ENCODE results near the gene MYBPC1.
A peak's percentile ranks its signal among the peaks of the same experiment; 100 is the strongest.

MYBPC1 gene

DNA sequence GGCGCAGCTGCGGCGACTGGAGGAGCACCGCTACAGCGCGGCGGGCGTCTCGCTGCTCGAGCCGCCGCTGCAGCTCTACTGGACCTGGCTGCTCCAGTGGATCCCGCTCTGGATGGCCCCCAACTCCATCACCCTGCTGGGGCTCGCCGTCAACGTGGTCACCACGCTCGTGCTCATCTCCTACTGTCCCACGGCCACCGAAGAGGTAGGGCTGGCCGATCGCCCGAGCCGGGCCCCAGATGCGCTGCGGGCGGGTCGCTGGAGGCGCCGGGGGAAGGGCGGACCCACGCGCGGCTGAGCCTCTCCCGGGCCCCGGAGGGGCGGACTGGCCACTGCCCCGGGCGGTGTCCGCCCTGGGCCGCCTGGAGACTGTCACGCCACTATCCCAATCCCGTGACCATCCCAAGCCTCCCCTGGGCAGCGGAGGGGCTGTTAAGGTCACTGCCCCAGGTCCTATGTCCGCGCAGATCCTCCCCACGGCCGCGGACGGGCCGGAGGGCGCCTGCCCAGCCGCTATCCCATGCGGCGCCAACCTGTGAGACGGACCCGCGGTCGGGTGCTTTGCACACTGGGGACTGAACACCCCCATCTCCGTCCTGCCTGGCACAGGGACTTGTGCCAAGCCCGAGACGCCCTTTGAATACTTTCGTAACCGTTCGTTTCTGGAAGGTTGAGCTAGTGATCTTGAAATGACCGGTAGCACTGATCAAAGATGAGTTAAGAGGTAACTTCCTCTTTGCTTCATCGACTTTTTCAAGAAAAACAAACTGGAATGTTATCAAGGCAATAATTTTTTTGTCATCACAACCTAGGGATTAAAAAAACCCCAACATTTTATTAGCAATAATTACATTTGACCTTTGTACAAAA is 103.4 kb downstream of the MYBPC1 start:
- Histone ChIP-seq H3K36me3 (ENCODE audit: insufficient read depth, low read length) (no peaks in the 10 kb centered on the region), H3K4me3 (ENCODE audit: low read depth in 1 of 2, low read length in 2 of 2) (peak overlapping the region; percentile 90 to 92), H3K9ac (ENCODE audit: low read length) (peak overlapping the region; percentile 79), H3K4me1 (ENCODE audit: insufficient read depth, low read length) (peaks cover 26% of the 10 kb centered on the region), H3K27me3 (ENCODE audit: control insufficient read depth in 1 of 2, insufficient read depth in 2 of 2, low read length in 2 of 2) (no peaks in the 10 kb centered on the region), H3K9me3 (ENCODE audit: low read length) (no peaks in the 10 kb centered on the region), H3K27ac (ENCODE audit: low read depth, low read length) (peak overlapping the region; percentile 88)

DNA sequence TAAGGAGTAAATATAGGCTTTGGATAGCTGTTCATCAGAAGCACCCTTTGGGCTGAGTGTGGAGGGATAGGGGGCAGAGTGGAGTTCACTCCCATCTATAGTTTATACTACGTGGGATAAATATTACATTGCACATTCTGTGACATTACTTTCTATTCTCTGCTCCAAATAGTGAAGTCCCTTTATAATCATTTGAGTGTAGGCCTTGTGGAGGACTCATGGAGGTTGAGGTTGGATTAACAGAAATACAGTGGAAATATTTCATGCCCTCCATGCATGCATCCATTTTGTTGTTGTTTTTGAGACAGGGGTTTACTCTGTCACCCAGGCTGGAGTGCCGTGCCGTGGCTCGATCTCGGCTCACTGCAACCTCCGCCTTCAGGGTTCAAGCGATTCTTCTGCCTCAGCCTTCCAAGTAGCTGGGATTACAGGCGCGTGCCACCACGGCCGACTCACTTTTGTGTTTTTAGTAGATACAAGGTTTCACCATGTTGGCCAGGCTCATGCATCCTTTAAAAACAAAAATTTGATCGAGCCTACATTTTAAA is 104.1 kb downstream of the MYBPC1 start:
- Histone ChIP-seq H3K9ac (ENCODE audit: low read length) (peak overlapping the region; percentile 79), H3K36me3 (ENCODE audit: insufficient read depth, low read length) (no peaks in the 10 kb centered on the region), H3K27me3 (ENCODE audit: control insufficient read depth in 1 of 2, insufficient read depth in 2 of 2, low read length in 2 of 2) (no peaks in the 10 kb centered on the region), H3K27ac (ENCODE audit: low read depth, low read length) (peak overlapping the region; percentile 88), H3K4me3 (ENCODE audit: low read depth in 1 of 2, low read length in 2 of 2) (peak overlapping the region; percentile 90 to 92), H3K4me1 (ENCODE audit: insufficient read depth, low read length) (peaks cover 26% of the 10 kb centered on the region), H3K9me3 (ENCODE audit: low read length) (no peaks in the 10 kb centered on the region)

DNA sequence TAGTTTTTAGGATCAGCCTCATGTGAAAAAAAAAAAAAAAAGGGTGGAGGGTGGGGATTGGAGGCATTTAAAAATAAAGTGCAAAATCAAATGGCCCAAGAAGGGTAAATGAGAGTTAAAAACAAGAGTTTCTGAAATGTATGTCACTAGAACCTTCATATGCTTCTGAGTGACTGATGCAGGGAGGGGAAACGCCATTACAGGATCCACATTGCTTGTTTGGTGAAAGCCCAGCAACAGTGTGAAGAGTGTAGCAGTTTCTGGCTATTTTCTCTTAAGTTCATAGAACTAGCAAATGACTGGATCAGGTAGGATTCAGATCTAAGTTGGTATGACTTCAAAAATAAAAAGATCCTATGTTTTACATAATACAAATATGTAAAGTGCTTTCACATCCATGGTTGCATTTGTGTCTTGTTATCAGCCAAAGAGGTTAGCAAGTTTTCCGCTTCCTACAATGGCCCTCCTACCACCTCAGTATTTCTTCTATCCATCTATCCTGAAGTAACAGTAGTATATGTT is 105.6 kb downstream of the MYBPC1 start:
- H3K27me3 ChIP-seq (ENCODE audit: control insufficient read depth in 1 of 2, insufficient read depth in 2 of 2, low read length in 2 of 2): no peaks in the 10 kb centered on the region
- H3K4me3 ChIP-seq (ENCODE audit: low read depth in 1 of 2, low read length in 2 of 2): no peak overlapping the region
- peaks cover 26% of the 10 kb centered on the region for H3K4me1 ChIP-seq (ENCODE audit: insufficient read depth, low read length)
- no peaks in the 10 kb centered on the region for H3K36me3 ChIP-seq (ENCODE audit: insufficient read depth, low read length)
- H3K27ac ChIP-seq (ENCODE audit: low read depth, low read length): no peak overlapping the region
- H3K9ac ChIP-seq (ENCODE audit: low read length): no peak overlapping the region
- H3K9me3 ChIP-seq (ENCODE audit: low read length): no peaks in the 10 kb centered on the region

DNA sequence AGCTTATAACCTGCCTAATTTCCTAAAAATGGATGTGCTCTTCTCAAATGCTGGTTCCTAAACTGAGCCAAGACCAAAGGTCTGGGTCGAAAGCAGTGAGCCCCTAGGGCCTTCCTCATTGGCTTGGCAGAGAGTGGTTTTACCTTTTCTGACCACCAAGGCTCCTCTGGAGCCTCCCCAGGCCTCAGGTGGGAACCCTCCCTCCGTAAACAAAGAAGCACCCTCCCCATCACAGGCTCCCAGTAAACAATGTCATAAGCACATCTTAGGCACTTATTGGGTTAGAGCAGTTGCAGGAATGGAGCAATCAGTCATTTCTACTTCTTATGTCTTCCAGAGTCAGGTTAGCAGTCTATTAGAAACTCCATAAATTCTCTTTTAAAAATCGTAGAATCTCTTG is 108.7 kb downstream of the MYBPC1 start:
- Histone ChIP-seq H3K9ac (ENCODE audit: low read length) (no peak overlapping the region), H3K36me3 (ENCODE audit: insufficient read depth, low read length) (no peaks in the 10 kb centered on the region), H3K4me1 (ENCODE audit: insufficient read depth, low read length) (peaks cover 12% of the 10 kb centered on the region), H3K9me3 (ENCODE audit: low read length) (no peaks in the 10 kb centered on the region), H3K4me3 (ENCODE audit: low read depth in 1 of 2, low read length in 2 of 2) (no peak overlapping the region), H3K27ac (ENCODE audit: low read depth, low read length) (no peak overlapping the region), H3K27me3 (ENCODE audit: control insufficient read depth in 1 of 2, insufficient read depth in 2 of 2, low read length in 2 of 2) (no peaks in the 10 kb centered on the region)

DNA sequence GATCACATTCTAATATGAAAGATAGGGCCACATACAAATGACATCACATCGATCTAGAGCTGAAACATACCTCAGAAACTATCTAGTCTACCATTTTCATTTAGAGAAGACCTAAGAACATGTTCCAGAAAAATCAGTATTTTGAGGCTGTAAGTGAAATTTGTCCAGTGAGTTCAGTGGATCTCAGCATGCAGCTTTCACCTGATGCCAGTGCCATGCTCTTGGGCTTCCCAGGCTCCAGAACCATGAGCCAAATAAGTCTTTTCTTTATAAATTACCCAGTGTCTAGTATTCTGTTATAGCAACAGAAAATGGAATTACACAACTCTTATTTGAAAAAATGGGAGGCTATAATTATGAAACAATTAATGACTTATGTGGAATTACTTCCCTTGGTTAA is 111.6 kb downstream of the MYBPC1 start:
- no peaks in the 10 kb centered on the region for H3K36me3 ChIP-seq (ENCODE audit: insufficient read depth, low read length)
- H3K4me1 ChIP-seq (ENCODE audit: insufficient read depth, low read length): no peaks in the 10 kb centered on the region
- H3K27ac ChIP-seq (ENCODE audit: low read depth, low read length): no peak overlapping the region
- no peaks in the 10 kb centered on the region for H3K9me3 ChIP-seq (ENCODE audit: low read length)
- no peaks in the 10 kb centered on the region for H3K27me3 ChIP-seq (ENCODE audit: control insufficient read depth in 1 of 2, insufficient read depth in 2 of 2, low read length in 2 of 2)
- H3K4me3 ChIP-seq (ENCODE audit: low read depth in 1 of 2, low read length in 2 of 2): no peak overlapping the region
- H3K9ac ChIP-seq (ENCODE audit: low read length): no peak overlapping the region

DNA sequence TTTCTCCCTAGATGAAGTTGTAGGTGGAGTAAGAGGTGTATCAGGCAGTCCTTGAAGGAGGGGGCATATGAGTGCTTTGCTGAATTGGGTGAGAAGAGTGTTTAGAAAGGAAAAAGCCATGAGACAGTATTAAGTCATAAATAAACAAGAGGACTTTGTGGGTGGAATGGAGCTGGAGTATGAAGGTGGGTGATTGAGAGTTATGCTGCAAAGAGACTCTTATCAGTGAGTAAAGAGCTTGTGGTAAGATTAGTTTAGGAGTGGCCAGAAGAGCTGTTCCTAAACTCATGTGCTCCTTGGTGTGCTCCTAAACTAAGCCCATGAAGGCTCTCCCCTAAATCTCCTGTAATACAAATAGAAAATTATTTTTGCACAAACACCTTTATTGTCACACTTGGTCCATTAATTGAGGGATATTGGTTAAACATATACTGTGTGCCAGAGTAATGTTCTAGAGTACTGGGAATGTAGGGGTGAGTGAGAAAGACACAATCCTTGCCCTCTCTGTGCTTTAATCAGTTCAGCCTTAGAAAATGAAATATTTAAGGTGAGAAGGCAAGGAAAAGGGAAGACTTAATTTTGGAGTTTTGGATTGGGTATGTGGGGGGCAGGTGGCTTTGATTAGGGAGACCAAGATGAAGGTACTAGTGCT is 112.5 kb downstream of the MYBPC1 start:
- H3K27me3 ChIP-seq (ENCODE audit: control insufficient read depth in 1 of 2, insufficient read depth in 2 of 2, low read length in 2 of 2): no peaks in the 10 kb centered on the region
- H3K4me1 ChIP-seq (ENCODE audit: insufficient read depth, low read length): peaks cover under 1% of the 10 kb centered on the region
- no peak overlapping the region for H3K4me3 ChIP-seq (ENCODE audit: low read depth in 1 of 2, low read length in 2 of 2)
- H3K9ac ChIP-seq (ENCODE audit: low read length): no peak overlapping the region
- H3K36me3 ChIP-seq (ENCODE audit: insufficient read depth, low read length): no peaks in the 10 kb centered on the region
- H3K9me3 ChIP-seq (ENCODE audit: low read length): no peaks in the 10 kb centered on the region
- H3K27ac ChIP-seq (ENCODE audit: low read depth, low read length): no peak overlapping the region

DNA sequence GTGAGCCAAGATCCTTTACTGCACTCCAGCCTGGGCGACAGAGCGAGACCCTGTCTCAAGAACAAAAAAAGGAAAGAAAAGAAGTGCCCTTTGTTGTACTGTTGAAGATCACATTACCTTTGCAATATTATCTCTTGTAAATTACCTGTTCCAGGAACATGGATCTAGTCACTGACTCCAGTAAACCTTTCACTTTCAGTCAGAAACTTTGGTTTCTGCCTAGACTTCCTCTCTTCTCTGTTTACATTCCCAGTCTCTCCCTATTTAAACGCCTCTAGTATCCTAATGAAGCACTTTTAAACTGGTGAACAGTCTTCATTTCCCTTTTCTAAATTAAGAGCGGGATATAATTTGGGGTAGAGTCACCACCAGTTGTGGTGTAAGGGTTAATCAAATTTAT is 115.5 kb downstream of the MYBPC1 start:
- Histone ChIP-seq H3K9me3 (ENCODE audit: low read length) (no peaks in the 10 kb centered on the region), H3K36me3 (ENCODE audit: insufficient read depth, low read length) (no peaks in the 10 kb centered on the region), H3K4me3 (ENCODE audit: low read depth in 1 of 2, low read length in 2 of 2) (no peak overlapping the region), H3K27ac (ENCODE audit: low read depth, low read length) (no peak overlapping the region), H3K4me1 (ENCODE audit: insufficient read depth, low read length) (peaks cover 19% of the 10 kb centered on the region), H3K9ac (ENCODE audit: low read length) (no peak overlapping the region), H3K27me3 (ENCODE audit: control insufficient read depth in 1 of 2, insufficient read depth in 2 of 2, low read length in 2 of 2) (no peaks in the 10 kb centered on the region)

DNA sequence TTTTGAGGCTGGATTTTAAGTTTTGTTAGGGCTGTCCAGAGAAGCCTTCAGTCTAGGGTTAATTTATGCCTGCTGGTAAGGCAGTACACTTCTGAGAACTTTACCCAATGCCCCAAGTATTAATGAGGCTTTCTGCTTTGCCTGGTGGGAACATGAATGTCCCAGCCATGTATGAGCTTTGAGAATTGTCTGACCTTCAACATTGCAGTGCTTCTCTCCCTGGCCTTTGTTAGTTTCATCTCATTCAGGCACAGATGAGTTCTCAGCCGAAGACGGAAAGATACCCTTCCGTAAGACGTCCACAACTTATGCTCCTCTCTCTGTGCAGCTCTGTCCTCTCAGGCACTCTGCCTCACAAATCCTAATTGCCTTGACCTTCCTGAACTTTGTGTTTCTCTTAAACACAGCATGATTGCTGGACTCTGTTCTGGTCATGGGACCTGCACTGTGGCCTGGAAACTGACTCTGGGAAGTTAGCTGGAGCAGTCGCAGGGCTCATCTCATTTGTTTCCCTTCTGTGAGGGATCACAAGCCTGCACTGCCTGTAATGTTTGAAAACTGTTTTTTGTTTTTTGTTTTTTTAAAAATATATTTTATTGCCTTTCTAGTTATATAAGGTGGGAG is 118.4 kb downstream of the MYBPC1 start:
- Histone ChIP-seq H3K9ac (ENCODE audit: low read length) (peak overlapping the region; percentile 12), H3K9me3 (ENCODE audit: low read length) (no peaks in the 10 kb centered on the region), H3K27ac (ENCODE audit: low read depth, low read length) (no peak overlapping the region), H3K36me3 (ENCODE audit: insufficient read depth, low read length) (no peaks in the 10 kb centered on the region), H3K4me1 (ENCODE audit: insufficient read depth, low read length) (peaks cover 19% of the 10 kb centered on the region), H3K27me3 (ENCODE audit: control insufficient read depth in 1 of 2, insufficient read depth in 2 of 2, low read length in 2 of 2) (no peaks in the 10 kb centered on the region), H3K4me3 (ENCODE audit: low read depth in 1 of 2, low read length in 2 of 2) (peak overlapping the region in 1 of 2 donors; percentile 12)

DNA sequence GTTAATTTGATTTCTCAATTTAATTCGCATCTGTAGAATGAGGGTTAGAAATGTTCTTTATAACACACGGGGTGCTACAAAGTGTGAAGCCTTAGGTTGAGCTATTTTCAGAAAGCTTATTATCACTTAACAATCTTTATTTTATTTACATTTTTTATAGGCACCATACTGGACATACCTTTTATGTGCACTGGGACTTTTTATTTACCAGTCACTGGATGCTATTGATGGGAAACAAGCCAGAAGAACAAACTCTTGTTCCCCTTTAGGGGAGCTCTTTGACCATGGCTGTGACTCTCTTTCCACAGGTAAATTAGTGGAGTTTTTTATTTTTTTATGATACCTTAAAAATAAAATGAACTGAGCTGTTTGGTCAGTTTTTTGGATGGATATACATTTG is 119.2 kb downstream of the MYBPC1 start:
- Histone ChIP-seq H3K9ac (ENCODE audit: low read length) (no peak overlapping the region), H3K4me1 (ENCODE audit: insufficient read depth, low read length) (peaks cover 19% of the 10 kb centered on the region), H3K27ac (ENCODE audit: low read depth, low read length) (no peak overlapping the region)

DNA sequence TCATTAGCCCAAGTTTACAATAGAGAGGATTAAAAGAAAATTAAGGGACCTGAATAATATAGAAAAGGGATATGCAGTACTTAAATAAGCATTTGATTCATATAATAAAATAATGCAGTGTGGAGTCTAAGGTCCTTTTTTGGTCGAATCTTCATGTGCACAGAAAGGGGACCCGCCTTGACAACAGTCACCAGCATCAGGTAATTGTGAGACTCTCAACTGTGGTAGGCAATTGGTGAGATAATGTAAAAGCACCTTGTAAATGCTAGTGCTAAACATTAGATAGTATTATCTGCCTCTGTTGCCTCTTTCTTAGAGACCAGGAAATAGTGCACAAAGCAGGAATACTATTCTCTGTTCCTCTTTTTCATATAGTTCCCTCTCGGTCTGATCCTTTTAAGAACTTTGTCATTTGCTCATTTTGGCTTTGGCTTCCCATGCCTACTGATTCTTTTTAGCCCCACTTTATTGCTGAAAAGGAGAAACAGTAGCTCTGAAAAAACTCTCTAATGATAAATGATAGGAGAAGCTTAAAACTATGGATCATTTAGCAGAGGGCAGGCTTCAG is 120.2 kb downstream of the MYBPC1 start:
- H3K4me1 ChIP-seq (ENCODE audit: insufficient read depth, low read length): peaks cover 19% of the 10 kb centered on the region
- H3K27me3 ChIP-seq (ENCODE audit: control insufficient read depth in 1 of 2, insufficient read depth in 2 of 2, low read length in 2 of 2): no peaks in the 10 kb centered on the region
- no peak overlapping the region for H3K9ac ChIP-seq (ENCODE audit: low read length)
- H3K27ac ChIP-seq (ENCODE audit: low read depth, low read length): no peak overlapping the region
- no peaks in the 10 kb centered on the region for H3K9me3 ChIP-seq (ENCODE audit: low read length)
- H3K36me3 ChIP-seq (ENCODE audit: insufficient read depth, low read length): no peaks in the 10 kb centered on the region
- H3K4me3 ChIP-seq (ENCODE audit: low read depth in 1 of 2, low read length in 2 of 2): no peak overlapping the region

More for the DNA sequence above, 119.2 kb downstream of the MYBPC1 start:
- H3K27me3 ChIP-seq (ENCODE audit: control insufficient read depth in 1 of 2, insufficient read depth in 2 of 2, low read length in 2 of 2): no peaks in the 10 kb centered on the region
- H3K36me3 ChIP-seq (ENCODE audit: insufficient read depth, low read length): no peaks in the 10 kb centered on the region
- no peak overlapping the region for H3K4me3 ChIP-seq (ENCODE audit: low read depth in 1 of 2, low read length in 2 of 2)
- H3K9me3 ChIP-seq (ENCODE audit: low read length): no peaks in the 10 kb centered on the region

DNA sequence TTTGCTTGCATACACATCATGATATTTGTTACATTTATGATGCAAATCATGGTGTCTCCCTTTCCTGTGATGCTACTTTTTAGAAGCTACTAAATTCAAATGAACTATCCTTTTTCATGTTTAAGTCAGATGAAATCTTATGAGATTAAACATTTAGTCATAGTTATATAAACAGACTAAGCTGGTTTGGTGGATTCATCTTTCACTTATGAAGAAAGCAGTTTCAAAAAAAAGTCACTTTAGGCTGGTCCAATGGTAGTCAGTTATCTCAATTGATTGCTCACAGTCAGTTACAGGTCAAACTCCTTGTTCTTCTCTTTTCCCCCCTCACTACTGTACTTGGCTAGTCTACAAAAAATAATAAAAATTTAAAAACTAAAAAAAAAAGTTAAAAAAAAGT is 124.8 kb downstream of the MYBPC1 start:
- H3K4me1 ChIP-seq (ENCODE audit: insufficient read depth, low read length): no peaks in the 10 kb centered on the region
- H3K27ac ChIP-seq (ENCODE audit: low read depth, low read length): no peak overlapping the region
- peaks cover 8% of the 10 kb centered on the region for H3K36me3 ChIP-seq (ENCODE audit: insufficient read depth, low read length)
- H3K9me3 ChIP-seq (ENCODE audit: low read length): no peaks in the 10 kb centered on the region
- H3K9ac ChIP-seq (ENCODE audit: low read length): no peak overlapping the region
- no peaks in the 10 kb centered on the region for H3K27me3 ChIP-seq (ENCODE audit: control insufficient read depth in 1 of 2, insufficient read depth in 2 of 2, low read length in 2 of 2)
- no peak overlapping the region for H3K4me3 ChIP-seq (ENCODE audit: low read depth in 1 of 2, low read length in 2 of 2)

Measured in muscle layer of colon (tissue), 2 donors.